Muscle layer of colon (tissue), 2 donors: ENCODE results near the gene MKNK2.

Source experiments
- H3K27ac ChIP-seq: one replicate; pipeline ENCODE4 v1.7.0; 2013; ENCODE audit warnings: low read depth, mild to moderate bottlenecking, low read length, moderate library complexity
- H3K27me3 ChIP-seq, 2 donors: one replicate each; pipeline ENCODE4 v1.7.0; 2013; ENCODE audit warnings: low read length in 2 of 2, mild to moderate bottlenecking in 2 of 2; ENCODE audit not compliant: insufficient read depth in 2 of 2, control insufficient read depth in 1 of 2
- H3K36me3 ChIP-seq: one replicate; pipeline ENCODE4 v1.7.0; 2013; ENCODE audit warnings: mild to moderate bottlenecking, low read length; ENCODE audit not compliant: insufficient read depth
- H3K4me1 ChIP-seq: one replicate; pipeline ENCODE4 v1.7.0; 2013; ENCODE audit warnings: mild to moderate bottlenecking, low read length; ENCODE audit not compliant: insufficient read depth
- H3K4me3 ChIP-seq, 2 donors: one replicate each; pipeline ENCODE4 v1.7.0; 2013; ENCODE audit warnings: low read length in 2 of 2, low read depth in 1 of 2, mild to moderate bottlenecking in 1 of 2, moderate library complexity in 1 of 2
- H3K9ac ChIP-seq: one replicate; pipeline ENCODE4 v1.7.0; 2013; ENCODE audit warnings: low read length
- H3K9me3 ChIP-seq: one replicate; pipeline ENCODE4 v1.7.0; 2013; ENCODE audit warnings: mild to moderate bottlenecking, low read length
- donor health status: abdominal sarcoma.
- donor health status: Adenocarcinoma of cecum.

Gene MKNK2

GRCh38 chr19:2077833-2078619 is 27.0 kb upstream of the MKNK2 start:
- H3K4me1 ChIP-seq, result peaks cover 17% of the 10 kb centered on the region
- peaks cover 70% of the 10 kb centered on the region for H3K36me3 ChIP-seq
- no peak overlapping the region for H3K4me3 ChIP-seq
- no peak overlapping the region for H3K27ac ChIP-seq
- H3K9me3 ChIP-seq, result no peaks in the 10 kb centered on the region
- H3K9ac ChIP-seq, result no peak overlapping the region
- H3K27me3 ChIP-seq, result no peaks in the 10 kb centered on the region

- no peaks in the 10 kb centered on the region for H3K9me3 ChIP-seq
- no peak overlapping the region for H3K9ac ChIP-seq
- no peak overlapping the region for H3K4me3 ChIP-seq
- no peak overlapping the region for H3K27ac ChIP-seq
- no peaks in the 10 kb centered on the region for H3K27me3 ChIP-seq
- H3K36me3 ChIP-seq, result peaks cover 74% of the 10 kb centered on the region
- peaks cover 17% of the 10 kb centered on the region for H3K4me1 ChIP-seq
These were observed 26.4 kb upstream of the MKNK2 start for GRCh38 chr19:2077398-2077797.

- Histone ChIP-seq H3K9me3 (no peaks in the 10 kb centered on the region), H3K4me1 (peaks cover 12% of the 10 kb centered on the region), H3K4me3 (no peak overlapping the region), H3K27me3 (no peaks in the 10 kb centered on the region), H3K36me3 (peaks cover 70% of the 10 kb centered on the region), H3K9ac (no peak overlapping the region), H3K27ac (no peak overlapping the region)
These were observed 25.5 kb upstream of the MKNK2 start for GRCh38 chr19:2076526-2076944.

GRCh38 chr19:2072757-2073551 is 21.9 kb upstream of the MKNK2 start:
- H3K4me3 ChIP-seq, result no peak overlapping the region
- H3K9ac ChIP-seq, result no peak overlapping the region
- peaks cover 47% of the 10 kb centered on the region for H3K36me3 ChIP-seq
- H3K27ac ChIP-seq, result no peak overlapping the region
- H3K4me1 ChIP-seq, result peaks cover 7% of the 10 kb centered on the region
- no peaks in the 10 kb centered on the region for H3K9me3 ChIP-seq
- no peaks in the 10 kb centered on the region for H3K27me3 ChIP-seq

GRCh38 chr19:2070986-2071673 is 20.1 kb upstream of the MKNK2 start:
- H3K36me3 ChIP-seq, result peaks cover 29% of the 10 kb centered on the region
- H3K4me3 ChIP-seq, result no peak overlapping the region
- H3K9me3 ChIP-seq, result no peaks in the 10 kb centered on the region
- H3K4me1 ChIP-seq, result peaks cover 7% of the 10 kb centered on the region
- no peaks in the 10 kb centered on the region for H3K27me3 ChIP-seq
- H3K9ac ChIP-seq, result no peak overlapping the region
- H3K27ac ChIP-seq, result no peak overlapping the region

GRCh38 chr19:2070436-2070827 is 19.4 kb upstream of the MKNK2 start:
- Histone ChIP-seq H3K4me1 (peaks cover 7% of the 10 kb centered on the region), H3K36me3 (peaks cover 23% of the 10 kb centered on the region), H3K27me3 (no peaks in the 10 kb centered on the region), H3K4me3 (no peak overlapping the region), H3K9me3 (no peaks in the 10 kb centered on the region), H3K27ac (no peak overlapping the region), H3K9ac (no peak overlapping the region)

- no peak overlapping the region for H3K9ac ChIP-seq
- H3K27ac ChIP-seq, result peak overlapping the region; percentile 65
- peaks cover 24% of the 10 kb centered on the region for H3K4me1 ChIP-seq
- no peaks in the 10 kb centered on the region for H3K36me3 ChIP-seq
- no peaks in the 10 kb centered on the region for H3K9me3 ChIP-seq
- H3K4me3 ChIP-seq, result no peak overlapping the region
- H3K27me3 ChIP-seq, result no peaks in the 10 kb centered on the region
These were observed 13.9 kb upstream of the MKNK2 start for GRCh38 chr19:2064788-2065524.

GRCh38 chr19:2064395-2064787 is 13.3 kb upstream of the MKNK2 start:
- Histone ChIP-seq H3K9ac (no peak overlapping the region), H3K4me1 (peaks cover 24% of the 10 kb centered on the region), H3K4me3 (no peak overlapping the region), H3K27me3 (no peaks in the 10 kb centered on the region), H3K27ac (peak overlapping the region; percentile 65), H3K36me3 (no peaks in the 10 kb centered on the region), H3K9me3 (no peaks in the 10 kb centered on the region)

- H3K27me3 ChIP-seq, result no peaks in the 10 kb centered on the region
- H3K9ac ChIP-seq, result no peak overlapping the region
- H3K36me3 ChIP-seq, result no peaks in the 10 kb centered on the region
- no peaks in the 10 kb centered on the region for H3K9me3 ChIP-seq
- H3K4me1 ChIP-seq, result peaks cover 29% of the 10 kb centered on the region
- no peak overlapping the region for H3K27ac ChIP-seq
- H3K4me3 ChIP-seq, result no peak overlapping the region
These were observed 12.8 kb upstream of the MKNK2 start for GRCh38 chr19:2063824-2064223.

- peaks cover 29% of the 10 kb centered on the region for H3K4me1 ChIP-seq
- H3K4me3 ChIP-seq, result no peak overlapping the region
- peak overlapping the region; percentile 64 for H3K9ac ChIP-seq
- H3K27me3 ChIP-seq, result no peaks in the 10 kb centered on the region
- no peaks in the 10 kb centered on the region for H3K36me3 ChIP-seq
- H3K9me3 ChIP-seq, result no peaks in the 10 kb centered on the region
- H3K27ac ChIP-seq, result no peak overlapping the region
These were observed 11.7 kb upstream of the MKNK2 start for GRCh38 chr19:2062770-2063169.

GRCh38 chr19:2062389-2062729 is 11.3 kb upstream of the MKNK2 start:
- H3K36me3 ChIP-seq, result no peaks in the 10 kb centered on the region
- no peaks in the 10 kb centered on the region for H3K27me3 ChIP-seq
- no peaks in the 10 kb centered on the region for H3K9me3 ChIP-seq
- H3K27ac ChIP-seq, result no peak overlapping the region
- H3K9ac ChIP-seq, result peak overlapping the region; percentile 64
- peak overlapping the region; percentile 77 to 84 for H3K4me3 ChIP-seq
- H3K4me1 ChIP-seq, result peaks cover 29% of the 10 kb centered on the region
